HG03354 (cell line): ENCODE measurements around the gene CLEC4G.
A peak's percentile ranks its signal among the peaks of the same experiment; 100 is the strongest.

Experiments
- ATAC-seq: cut with Tn5 transposase; IDR thresholded peaks from one replicate; pipeline ENCODE4 v1.9.1; 2021; ENCODE audit warnings: mild to moderate bottlenecking; ENCODE audit not compliant: unreplicated experiment, poor library complexity, severe bottlenecking

CLEC4G gene

DNA sequence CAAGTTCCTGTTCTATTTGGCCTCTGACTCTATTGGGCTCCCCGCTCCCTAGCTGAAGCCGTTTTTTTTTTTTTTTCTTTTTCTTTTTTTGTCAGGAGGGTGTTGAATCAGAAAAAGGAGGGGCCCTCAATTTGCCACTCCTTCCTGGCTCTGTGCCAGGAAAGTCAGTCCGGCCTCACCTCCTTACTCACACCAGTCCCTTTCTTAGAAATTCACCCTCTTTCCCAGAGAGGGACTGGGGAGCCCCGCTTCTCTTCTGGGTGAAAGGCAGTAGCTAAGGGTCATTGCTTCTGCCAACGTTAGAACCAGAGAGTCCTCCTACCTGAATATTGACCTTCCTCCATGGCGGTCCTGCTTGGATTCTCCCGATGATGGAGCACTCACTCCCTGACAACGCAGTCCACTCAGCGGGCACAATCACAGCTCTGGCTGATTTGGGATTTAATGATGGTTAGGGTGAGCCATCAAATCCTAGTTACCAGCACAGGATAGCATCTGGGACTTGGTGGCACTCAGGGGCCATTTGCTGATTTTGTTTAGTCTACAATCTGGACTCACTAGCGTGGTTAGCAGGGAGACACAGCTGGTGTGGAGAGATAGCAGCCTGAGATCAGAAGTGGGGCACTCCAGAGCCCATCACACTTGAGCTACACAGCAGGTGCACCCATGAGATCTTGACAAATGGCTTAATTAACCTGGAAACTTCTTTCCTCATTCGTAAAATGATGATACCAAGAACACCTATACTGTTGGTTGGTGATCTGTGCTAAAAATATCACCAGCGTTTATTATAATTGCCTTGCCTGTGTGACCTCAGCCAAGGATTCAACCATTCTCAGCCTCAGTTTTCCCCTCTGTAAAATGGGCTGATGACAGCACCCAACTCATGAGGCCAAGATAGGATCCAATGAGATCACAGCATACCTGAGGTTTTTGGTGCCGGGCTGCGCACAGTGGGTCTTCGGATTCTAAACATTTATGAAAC is 32.2 kb downstream of the CLEC4G start:
- ATAC-seq = no peak

- no peak for ATAC-seq
Measured at GRCh38 chr19:7699003-7699402, 32.9 kb downstream of the CLEC4G start.

GRCh38 chr19:7698583-7698982 is 33.3 kb downstream of the CLEC4G start:
- ATAC-seq = no peak

- no peak for ATAC-seq
Measured at GRCh38 chr19:7697721-7698287, 34.1 kb downstream of the CLEC4G start.

DNA sequence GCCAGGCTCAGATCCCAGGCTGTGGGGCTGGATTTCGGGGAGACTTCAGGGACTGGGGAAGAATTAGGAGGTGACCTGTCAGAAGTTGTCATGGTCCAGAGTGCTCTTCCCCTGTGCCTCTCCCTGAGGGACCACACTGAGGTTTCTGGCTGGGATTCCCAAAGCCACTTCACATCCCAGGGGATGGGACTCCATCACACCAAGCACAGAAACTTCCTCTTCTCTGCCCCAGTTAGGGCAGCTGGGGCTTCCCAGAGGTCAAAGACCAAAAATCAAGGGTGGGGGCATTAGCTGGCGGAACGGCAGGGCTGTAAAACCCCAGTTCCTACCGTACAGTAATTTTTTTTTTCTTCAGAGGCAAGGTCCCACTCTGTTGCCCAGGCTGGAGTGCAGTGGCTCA is 37.4 kb downstream of the CLEC4G start:
- ATAC-seq = no peak

- no peak for ATAC-seq
Measured at GRCh38 chr19:7692417-7693088, 39.4 kb downstream of the CLEC4G start.

- no peak for ATAC-seq
Measured at GRCh38 chr19:7691497-7691896, 40.4 kb downstream of the CLEC4G start.

- no peak for ATAC-seq
Measured at GRCh38 chr19:7690779-7691258, 41.1 kb downstream of the CLEC4G start.

GRCh38 chr19:7689165-7689564 is 42.7 kb downstream of the CLEC4G start:
- ATAC-seq = no peak

- no peak for ATAC-seq
Measured at GRCh38 chr19:7687177-7687576, 44.7 kb downstream of the CLEC4G start.

DNA sequence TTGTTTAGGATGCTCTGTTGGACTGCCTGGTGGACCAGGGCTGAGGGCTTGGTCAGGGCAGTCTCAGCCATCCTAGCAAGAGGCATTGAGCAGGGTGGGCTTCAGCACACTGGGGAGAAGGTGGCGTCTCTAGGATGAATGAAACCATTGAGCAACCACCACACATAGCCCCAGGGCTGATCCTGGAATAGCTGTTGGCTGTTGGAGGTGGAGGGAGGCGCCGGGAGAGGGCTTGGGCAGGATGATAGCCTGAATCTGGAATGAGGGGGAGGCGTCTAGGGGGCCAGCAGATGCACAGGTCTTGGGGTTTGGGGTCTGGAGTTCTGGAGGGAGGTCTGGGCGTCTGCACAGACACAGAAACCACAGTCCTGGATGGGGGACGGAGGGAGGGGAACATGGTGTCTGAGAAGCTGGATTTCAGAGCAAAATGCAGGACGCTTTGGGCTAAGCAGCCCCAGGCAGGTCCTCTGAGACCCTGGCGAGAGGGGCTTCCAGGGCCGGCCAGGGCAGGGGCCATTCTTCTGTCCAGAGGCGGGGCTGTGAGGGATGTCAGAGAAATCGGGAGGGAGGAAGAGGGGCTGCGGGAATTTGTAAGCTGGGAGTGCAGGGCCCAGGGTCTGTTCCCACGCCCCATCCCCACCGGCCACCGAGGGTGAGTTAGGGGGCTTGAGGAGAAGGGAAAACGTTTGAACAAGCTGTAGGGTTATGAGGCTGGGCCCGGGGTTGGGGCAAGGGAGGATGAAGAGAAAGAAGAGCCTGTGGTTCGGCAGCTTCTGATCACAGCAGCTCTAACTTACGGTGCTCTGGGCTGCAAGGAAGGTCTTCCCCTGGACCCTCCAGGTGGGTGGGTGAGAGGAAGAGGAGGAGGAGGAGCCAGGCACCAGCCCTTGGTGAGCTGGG is 46.1 kb downstream of the CLEC4G start:
- ATAC-seq = no peak

GRCh38 chr19:7682175-7682855 is 49.6 kb downstream of the CLEC4G start:
- ATAC-seq = no peak

GRCh38 chr19:7681340-7682174 is 50.4 kb downstream of the CLEC4G start:
- peak; percentile 22 for ATAC-seq

DNA sequence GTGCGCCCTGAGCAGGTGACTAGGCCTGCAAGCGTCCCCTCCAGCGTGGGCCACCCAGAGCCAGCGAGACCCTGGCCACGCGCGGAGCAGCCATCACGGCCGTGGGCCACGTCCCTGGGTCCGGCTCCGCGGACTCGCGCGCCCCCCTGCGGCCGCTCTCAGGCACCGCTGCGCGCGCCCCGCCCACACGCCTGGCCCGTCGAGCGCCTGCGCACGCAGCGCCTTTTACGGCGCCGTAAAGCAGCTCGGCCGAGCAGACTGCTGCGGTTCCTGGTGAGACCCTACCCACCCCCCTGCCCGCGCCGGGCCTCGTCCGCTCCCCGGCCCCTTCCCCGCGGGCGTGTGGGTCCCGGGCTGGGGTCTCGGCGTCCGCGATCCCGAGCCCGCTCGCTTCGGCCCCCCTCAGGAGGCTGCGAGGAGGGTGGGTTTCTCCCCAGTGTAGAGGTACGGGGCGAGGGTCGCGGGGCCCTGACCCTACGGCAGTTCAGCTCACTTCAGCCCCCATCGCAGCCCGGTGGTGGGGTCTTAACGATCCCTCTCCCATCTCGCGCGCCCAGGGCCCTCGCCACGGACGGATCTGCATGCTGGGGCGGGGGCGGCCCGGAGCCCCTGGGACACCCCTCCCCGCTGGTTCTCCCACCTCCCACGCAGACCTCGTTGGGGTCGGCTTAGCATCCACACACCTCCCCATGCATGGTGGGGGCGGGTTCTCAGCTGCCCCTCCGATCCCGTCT is 51.1 kb downstream of the CLEC4G start, which contains the start of gene TRAPPC5:
TSS of gene TRAPPC5 (plus strand) at position 228 of the 734 bp plus-strand sequence. CDS start 1,421 bp downstream, outside the sequence.
- peak; percentile 63 for ATAC-seq

DNA sequence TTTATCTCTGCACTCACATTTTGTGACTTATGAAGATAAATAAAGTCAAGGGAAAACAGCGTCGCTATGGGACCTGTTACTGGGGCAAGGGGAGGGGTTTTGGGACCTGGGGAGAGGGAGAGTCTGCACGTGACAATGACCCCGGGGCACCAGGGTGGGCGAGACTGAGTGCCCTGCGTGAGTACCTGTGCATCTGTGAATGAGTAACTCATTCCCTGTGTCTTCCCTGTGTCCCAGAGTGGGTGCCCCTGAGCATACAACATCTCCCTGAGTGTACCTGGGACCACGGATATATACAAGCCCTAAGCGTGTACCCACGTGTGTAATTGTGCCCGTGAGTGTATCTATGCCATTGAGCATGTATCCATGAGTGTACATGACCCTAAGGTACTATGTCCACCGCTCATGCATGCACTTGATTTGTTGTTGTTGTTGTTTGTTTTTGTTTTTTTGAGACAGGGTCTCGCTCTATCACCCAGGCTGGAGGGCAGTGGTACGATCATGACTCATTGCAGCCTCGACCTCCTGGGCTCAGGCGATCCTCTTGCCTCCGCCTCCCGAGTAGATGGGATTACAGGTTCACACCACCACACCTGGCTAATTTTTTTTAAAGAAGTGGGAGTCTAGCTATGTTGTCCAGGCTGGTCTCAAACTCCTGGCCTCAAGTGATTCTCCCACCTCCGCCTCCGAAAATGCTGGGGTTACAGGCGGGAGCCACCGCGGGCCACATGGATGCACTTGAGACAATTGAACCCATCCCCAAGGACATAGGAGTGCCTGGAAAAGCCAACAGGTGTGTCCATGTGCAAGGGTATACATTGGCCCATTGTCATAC is 51.9 kb downstream of the CLEC4G start:
- no peak for ATAC-seq

GRCh38 chr19:7678971-7679751 is 52.7 kb downstream of the CLEC4G start:
- peak; percentile 33 for ATAC-seq
